ENCODE results near the gene TMED8. TPM values are rescaled to one million over a fixed set of nuclear protein-coding genes. Genes with fewer than 3 reads are reported as not detected.
"Not testable (repeated sequence)": the region's sequence is repeated elsewhere in the genome, so short reads cannot be mapped to it uniquely, and the experiment has no call there.

Gene TMED8
- total RNA-seq, 2 donors from 2014 or later, result 6.6 to 7.5 TPM

DNA sequence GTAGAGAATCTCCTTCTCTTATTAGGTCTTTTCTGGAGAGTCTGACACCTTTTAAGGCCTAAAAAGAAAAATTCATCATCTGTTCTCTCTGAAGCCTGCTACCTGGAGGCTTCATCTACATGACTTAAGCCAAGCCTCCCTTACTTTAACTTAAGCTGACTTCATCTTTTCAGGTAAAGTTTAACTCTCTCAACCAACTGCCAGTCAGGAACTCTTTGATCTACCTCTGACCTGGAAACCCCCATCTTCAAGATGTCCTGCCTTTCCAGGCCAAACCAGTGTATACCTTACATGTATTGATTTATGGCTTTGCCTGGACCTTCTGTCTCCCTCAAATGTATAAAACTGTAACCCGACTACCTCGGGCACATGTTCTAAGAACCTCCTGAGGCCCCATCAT is 38.6 kb downstream of the TMED8 start:
- Histone ChIP-seq H3K9me3 (no peaks in the 10 kb centered on the region), H3K4me1 (no peaks in the 10 kb centered on the region), H3K27ac (no peak overlapping the region), H3K36me3 (peaks cover 30% of the 10 kb centered on the region), H3K4me3 (no peak overlapping the region), H3K27me3 (no peaks in the 10 kb centered on the region)
- no peak for DNase-seq (ENCODE audit: low spot score)
- TF ChIP-seq, protein P1, sequence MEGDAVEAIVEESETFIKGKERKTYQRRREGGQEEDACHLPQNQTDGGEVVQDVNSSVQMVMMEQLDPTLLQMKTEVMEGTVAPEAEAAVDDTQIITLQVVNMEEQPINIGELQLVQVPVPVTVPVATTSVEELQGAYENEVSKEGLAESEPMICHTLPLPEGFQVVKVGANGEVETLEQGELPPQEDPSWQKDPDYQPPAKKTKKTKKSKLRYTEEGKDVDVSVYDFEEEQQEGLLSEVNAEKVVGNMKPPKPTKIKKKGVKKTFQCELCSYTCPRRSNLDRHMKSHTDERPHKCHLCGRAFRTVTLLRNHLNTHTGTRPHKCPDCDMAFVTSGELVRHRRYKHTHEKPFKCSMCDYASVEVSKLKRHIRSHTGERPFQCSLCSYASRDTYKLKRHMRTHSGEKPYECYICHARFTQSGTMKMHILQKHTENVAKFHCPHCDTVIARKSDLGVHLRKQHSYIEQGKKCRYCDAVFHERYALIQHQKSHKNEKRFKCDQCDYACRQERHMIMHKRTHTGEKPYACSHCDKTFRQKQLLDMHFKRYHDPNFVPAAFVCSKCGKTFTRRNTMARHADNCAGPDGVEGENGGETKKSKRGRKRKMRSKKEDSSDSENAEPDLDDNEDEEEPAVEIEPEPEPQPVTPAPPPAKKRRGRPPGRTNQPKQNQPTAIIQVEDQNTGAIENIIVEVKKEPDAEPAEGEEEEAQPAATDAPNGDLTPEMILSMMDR (IDR thresholded peaks at IDR 0.05), result no peak

DNA sequence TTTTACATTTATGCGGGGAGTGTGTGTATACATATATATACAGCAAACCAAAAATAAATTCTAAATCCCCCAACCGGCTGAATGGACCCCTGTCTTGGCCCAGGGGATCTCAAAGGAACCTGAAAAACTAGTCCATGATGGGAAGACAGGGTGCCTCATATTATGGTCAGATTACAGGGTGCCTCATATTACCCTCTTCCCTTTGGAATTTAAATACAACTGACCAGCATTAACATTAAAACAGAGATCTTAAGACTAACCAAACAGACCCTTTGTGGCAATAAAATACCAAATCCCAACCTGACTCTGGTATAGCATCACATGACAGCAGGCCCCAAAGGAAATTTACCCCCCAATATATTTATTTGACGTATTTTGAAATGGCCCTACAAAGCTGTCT is 39.0 kb downstream of the TMED8 start:
- DNase-seq (ENCODE audit: low spot score), result no peak
- no peaks in the 10 kb centered on the region for H3K4me1 ChIP-seq
- H3K27me3 ChIP-seq, result no peaks in the 10 kb centered on the region
- H3K9me3 ChIP-seq, result no peaks in the 10 kb centered on the region
- H3K36me3 ChIP-seq, result peaks cover 26% of the 10 kb centered on the region
- H3K27ac ChIP-seq, result no peak overlapping the region
- TF ChIP-seq, protein P1 (IDR thresholded peaks at IDR 0.05), result no peak
- no peak overlapping the region for H3K4me3 ChIP-seq

DNA sequence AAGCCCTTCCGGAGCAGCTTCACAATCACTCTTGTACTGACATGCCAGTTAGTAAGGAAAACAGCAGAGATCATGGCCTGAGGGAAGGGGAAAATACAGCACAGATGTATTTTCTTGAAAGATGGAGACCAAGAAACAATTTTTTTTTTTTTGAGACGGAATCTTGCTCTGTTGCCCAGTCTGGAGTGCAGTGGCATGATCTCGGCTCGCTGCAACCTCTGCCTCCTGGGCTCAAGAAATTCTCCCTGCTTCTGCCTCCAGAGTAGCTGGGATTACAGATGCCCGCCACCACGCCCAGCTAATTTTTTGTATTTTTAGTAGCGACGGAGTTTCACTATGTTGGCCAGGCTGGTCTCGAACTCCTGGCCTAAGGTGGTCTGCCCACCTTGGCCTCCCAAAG is 39.6 kb downstream of the TMED8 start:
- DNase-seq (ENCODE audit: low spot score); H3K4me1 ChIP-seq; H3K4me3 ChIP-seq; H3K27me3 ChIP-seq; H3K9me3 ChIP-seq; H3K27ac ChIP-seq: not testable (repeated sequence)
- peaks cover 20% of the 10 kb centered on the region for H3K36me3 ChIP-seq

DNA sequence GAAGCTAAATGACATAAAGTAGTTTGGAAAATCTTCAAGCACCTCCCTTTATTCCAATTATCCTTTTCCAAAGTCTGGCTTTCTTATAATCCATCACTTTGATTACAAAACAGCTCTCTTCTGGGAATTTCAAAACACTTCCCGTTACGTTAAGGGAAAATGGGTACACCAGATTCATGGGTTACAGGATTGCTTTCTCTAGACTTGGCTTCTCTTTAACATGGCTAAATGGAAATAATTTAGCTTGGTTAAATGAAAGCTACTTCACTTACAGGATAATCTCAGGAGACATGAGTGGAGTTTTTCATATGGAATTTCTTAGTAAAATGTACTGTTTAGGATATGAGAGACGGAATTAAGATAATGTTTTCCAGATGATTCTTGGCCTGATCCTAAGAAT is 41.3 kb downstream of the TMED8 start:
- no peak overlapping the region for H3K4me3 ChIP-seq
- TF ChIP-seq, protein P1 (IDR thresholded peaks at IDR 0.05), result no peak
- H3K9me3 ChIP-seq, result no peaks in the 10 kb centered on the region
- H3K27ac ChIP-seq, result no peak overlapping the region
- H3K4me1 ChIP-seq, result no peaks in the 10 kb centered on the region
- H3K27me3 ChIP-seq, result no peaks in the 10 kb centered on the region
- H3K36me3 ChIP-seq, result peaks cover 3% of the 10 kb centered on the region
- no peak for DNase-seq (ENCODE audit: low spot score)

DNA sequence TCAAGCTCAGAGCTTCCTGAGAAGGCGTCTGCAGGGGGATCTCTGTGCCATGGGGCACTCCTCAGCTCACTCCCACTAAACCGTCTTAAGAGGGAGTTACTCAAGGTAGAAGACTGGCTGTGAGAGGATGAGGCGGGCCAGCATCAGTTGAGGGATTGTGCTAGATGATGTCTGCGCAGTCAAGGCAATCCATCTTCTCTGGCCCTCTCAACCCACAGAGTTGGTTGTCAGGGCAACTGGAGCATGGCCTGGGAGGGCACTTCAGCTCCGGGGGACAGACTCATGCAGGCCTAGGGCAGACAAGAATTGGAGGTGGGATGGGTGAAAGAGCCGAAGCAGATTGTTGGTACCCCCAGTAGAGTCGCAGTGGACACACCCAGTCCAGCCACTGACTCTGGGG is 47.0 kb downstream of the TMED8 start:
- TF ChIP-seq, protein P1 (IDR thresholded peaks at IDR 0.05), result no peak
- Histone ChIP-seq H3K9me3 (no peaks in the 10 kb centered on the region), H3K27ac (no peak overlapping the region), H3K4me3 (no peak overlapping the region), H3K27me3 (no peaks in the 10 kb centered on the region), H3K36me3 (no peaks in the 10 kb centered on the region), H3K4me1 (no peaks in the 10 kb centered on the region)
- no peak for DNase-seq (ENCODE audit: low spot score)

DNA sequence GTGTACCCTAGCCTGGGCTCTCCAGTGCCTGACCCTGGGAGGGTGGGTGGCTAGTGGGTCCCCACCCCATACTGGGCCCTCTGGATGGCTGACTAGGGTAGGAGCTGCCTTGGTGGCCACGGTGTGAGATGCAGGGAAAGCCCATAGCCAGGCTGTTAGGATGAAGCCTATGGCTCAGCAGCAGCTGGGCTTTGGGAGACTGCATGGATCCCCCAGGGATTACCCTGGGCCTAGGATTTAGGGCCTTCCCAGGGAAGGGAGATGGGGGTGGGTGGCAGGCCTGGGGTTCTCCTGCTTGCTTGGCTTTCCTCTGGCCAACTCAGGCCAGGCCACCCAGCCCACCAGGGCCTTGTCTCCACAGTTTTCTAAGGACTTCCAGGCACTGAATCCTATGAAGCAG is 49.8 kb downstream of the TMED8 start:
- Histone ChIP-seq H3K27me3 (no peaks in the 10 kb centered on the region), H3K9me3 (no peaks in the 10 kb centered on the region), H3K4me1 (peaks cover 0 to 4% of the 10 kb centered on the region in 2 donors), H3K27ac (no peak overlapping the region), H3K36me3 (no peaks in the 10 kb centered on the region), H3K4me3 (no peak overlapping the region)
- TF ChIP-seq, protein P1 (IDR thresholded peaks at IDR 0.05), result no peak
- DNase-seq (ENCODE audit: low spot score), result no peak

Data from right atrium auricular region (tissue), 2 donors.